HG03457 (cell line): ENCODE data around the gene HTT.

Source experiments
- ATAC-seq: cut with Tn5 transposase; IDR thresholded peaks from one replicate; pipeline ENCODE4 v1.9.1; 2021; ENCODE audit warnings: moderate number of reproducible peaks; ENCODE audit not compliant: unreplicated experiment

Gene HTT

GRCh38 chr4:3074078-3074845 is at the start of gene HTT, which contains the start of gene HTT-AS:
Gene HTT, plus strand, starts transcription at chr4:3074681. Its CDS starts 145 bp downstream, at chr4:3074826.
Gene HTT-AS, minus strand, starts transcription at chr4:3074538.
- ATAC-seq = peak; percentile 68

GRCh38 chr4:3025881-3026280 is 48.6 kb upstream of the HTT start:
- ATAC-seq = no peak

- ATAC-seq = no peak
Observed at GRCh38 chr4:3026540-3026939, 47.9 kb upstream of the HTT start.

- ATAC-seq = no peak
Observed at GRCh38 chr4:3029464-3029863, 45.0 kb upstream of the HTT start.

- ATAC-seq = no peak
Observed at GRCh38 chr4:3030566-3031356, 43.7 kb upstream of the HTT start.

- ATAC-seq = no peak
Observed at GRCh38 chr4:3031357-3032082, 43.0 kb upstream of the HTT start.

- no peak for ATAC-seq
Observed at GRCh38 chr4:3034231-3034630, 40.2 kb upstream of the HTT start.

GRCh38 chr4:3035249-3035648 is 39.2 kb upstream of the HTT start:
- no peak for ATAC-seq

GRCh38 chr4:3035674-3036073 is 38.8 kb upstream of the HTT start:
- ATAC-seq = no peak

GRCh38 chr4:3036131-3036952 is 38.1 kb upstream of the HTT start:
- no peak for ATAC-seq

- no peak for ATAC-seq
Observed at GRCh38 chr4:3037957-3038461, 36.5 kb upstream of the HTT start.

- ATAC-seq = no peak
Observed at GRCh38 chr4:3039706-3040366, 34.6 kb upstream of the HTT start.

GRCh38 chr4:3040452-3041191 is 33.9 kb upstream of the HTT start:
- ATAC-seq = no peak

GRCh38 chr4:3041192-3042142 is 33.0 kb upstream of the HTT start:
- ATAC-seq = no peak

GRCh38 chr4:3042226-3042625 is 32.3 kb upstream of the HTT start:
- ATAC-seq = no peak

- no peak for ATAC-seq
Observed at GRCh38 chr4:3043282-3044020, 31.0 kb upstream of the HTT start.
